Kidney capillary endothelial cell (primary cell): ENCODE results near the gene ARHGEF6.

Experiments
- DNase-seq: peaks from one replicate; pipeline ENCODE4 v3.0.0-alpha.2; 2018; ENCODE audit warnings: low spot score

Gene ARHGEF6

GRCh38 chrX:136694431-136695087 lies 86.2 kb downstream of the ARHGEF6 start:
- DNase-seq: peak; percentile 40

- DNase-seq: no peak
Measured at GRCh38 chrX:136692271-136692670, 88.5 kb downstream of the ARHGEF6 start.

GRCh38 chrX:136691028-136691809 lies 89.5 kb downstream of the ARHGEF6 start:
- DNase-seq: peak; percentile 2

- DNase-seq: no peak
Measured at GRCh38 chrX:136689436-136689835, 91.3 kb downstream of the ARHGEF6 start.

GRCh38 chrX:136687457-136687856 lies 93.3 kb downstream of the ARHGEF6 start:
- DNase-seq: no peak

- DNase-seq: no peak
Measured at GRCh38 chrX:136684120-136684519, 96.6 kb downstream of the ARHGEF6 start.

GRCh38 chrX:136679531-136679930 lies 101.2 kb downstream of the ARHGEF6 start:
- DNase-seq: no peak

GRCh38 chrX:136674270-136674985 lies 106.3 kb downstream of the ARHGEF6 start:
- DNase-seq: no peak

GRCh38 chrX:136671006-136671610 lies 109.6 kb downstream of the ARHGEF6 start:
- DNase-seq: no peak

GRCh38 chrX:136667446-136668168 lies 113.1 kb downstream of the ARHGEF6 start:
- no peak for DNase-seq

GRCh38 chrX:136666088-136666487 lies 114.6 kb downstream of the ARHGEF6 start:
- DNase-seq: no peak

GRCh38 chrX:136665258-136665900 lies 115.4 kb downstream of the ARHGEF6 start:
- DNase-seq: no peak

- no peak for DNase-seq
Measured at GRCh38 chrX:136662976-136663375, 117.8 kb downstream of the ARHGEF6 start.

- DNase-seq: no peak
Measured at GRCh38 chrX:136662104-136662503, 118.6 kb downstream of the ARHGEF6 start.

- DNase-seq: no peak
Measured at GRCh38 chrX:136660896-136661295, 119.8 kb downstream of the ARHGEF6 start.

GRCh38 chrX:136659174-136659573 lies 121.6 kb downstream of the ARHGEF6 start:
- DNase-seq: no peak

GRCh38 chrX:136658151-136658550 lies 122.6 kb downstream of the ARHGEF6 start:
- no peak for DNase-seq

GRCh38 chrX:136656361-136656964 lies 124.3 kb downstream of the ARHGEF6 start:
- DNase-seq: no peak

GRCh38 chrX:136652822-136653723 lies 127.7 kb downstream of the ARHGEF6 start:
- no peak for DNase-seq

GRCh38 chrX:136650811-136651210 lies 129.9 kb downstream of the ARHGEF6 start:
- no peak for DNase-seq
